GM19035 (cell line): ENCODE results near the gene TAL2.
A peak's percentile ranks its signal among the peaks of the same experiment; 100 is the strongest.
"Not testable (repeated sequence)": the region's sequence is repeated elsewhere in the genome, so short reads cannot be mapped to it uniquely, and the experiment has no call there.

ENCODE experiments used
- ATAC-seq: cut with Tn5 transposase; IDR thresholded peaks from one replicate; pipeline ENCODE4 v1.9.1; 2021; ENCODE audit not compliant: unreplicated experiment

TAL2 gene

DNA sequence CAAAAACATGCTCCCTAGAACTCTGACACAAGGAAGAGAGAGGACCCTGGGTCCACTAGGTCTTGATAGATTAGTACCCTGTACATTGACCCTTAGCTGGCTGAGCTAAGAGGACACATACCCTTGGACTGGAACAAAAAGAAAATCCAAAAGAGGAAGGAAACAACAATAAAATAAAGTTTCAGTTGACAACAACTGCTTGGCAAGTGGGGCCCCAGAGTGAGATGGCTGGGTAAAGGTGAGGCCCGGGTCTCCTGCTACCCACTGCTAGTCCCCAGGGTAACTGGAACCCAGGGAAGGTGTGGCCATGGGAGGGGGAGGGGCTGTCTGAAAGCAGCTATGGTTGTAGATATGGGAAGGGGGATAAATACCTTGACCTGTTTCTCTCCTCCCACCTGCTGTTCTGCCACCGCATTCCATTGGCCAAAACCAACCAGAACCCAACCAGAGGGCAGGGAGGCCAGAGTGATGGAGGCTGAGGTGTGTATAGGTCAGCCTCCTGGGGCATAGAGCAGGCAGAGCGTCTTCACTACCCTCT is 11.7 kb downstream of the TAL2 start:
- ATAC-seq, result no peak

DNA sequence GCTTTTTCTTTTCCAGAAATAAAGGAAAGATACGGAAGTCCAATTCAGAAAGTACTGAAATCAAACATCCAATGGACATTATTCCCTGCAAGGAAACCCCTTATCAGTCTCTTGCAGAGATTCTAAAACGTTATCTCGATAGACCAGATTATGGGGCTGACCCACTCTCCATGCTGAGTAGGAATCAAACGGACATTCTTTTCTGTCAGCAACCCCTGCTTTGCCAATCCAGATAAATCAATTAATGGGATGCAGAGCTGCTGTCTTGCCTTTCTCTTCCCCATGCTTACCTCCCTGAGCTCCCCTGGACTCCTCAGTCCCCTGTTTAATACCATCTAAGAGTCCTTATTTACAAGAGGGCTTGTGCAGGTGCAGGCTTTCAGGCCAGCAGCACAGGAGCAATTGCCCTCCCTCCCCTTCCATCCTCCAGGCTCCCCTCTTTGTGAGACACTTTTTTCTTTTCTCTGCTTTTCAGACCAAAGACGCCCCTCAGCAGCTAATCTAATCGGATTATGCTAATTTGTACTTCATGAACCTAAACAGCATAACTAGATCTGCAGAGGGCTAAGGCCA is 14.2 kb downstream of the TAL2 start:
- ATAC-seq, result no peak

DNA sequence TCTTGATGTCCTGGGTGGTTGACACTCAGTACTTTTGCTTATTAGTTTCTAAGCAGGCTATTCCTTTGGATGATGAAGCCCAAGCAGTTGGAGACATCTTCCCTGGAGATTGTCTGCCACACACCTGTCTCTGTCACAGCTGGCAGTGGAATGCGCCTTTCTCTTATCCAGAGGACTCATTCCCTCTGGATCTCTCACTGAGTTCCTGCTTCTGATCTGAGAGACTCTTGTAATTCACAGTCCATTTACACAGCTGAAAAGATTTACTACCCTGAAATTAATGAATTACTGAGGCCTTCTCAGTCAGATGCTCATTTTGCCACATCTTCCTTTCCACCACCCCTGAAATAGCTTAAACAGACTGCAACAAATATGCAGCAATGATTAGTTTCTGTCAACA is 15.9 kb downstream of the TAL2 start:
- ATAC-seq, result no peak

DNA sequence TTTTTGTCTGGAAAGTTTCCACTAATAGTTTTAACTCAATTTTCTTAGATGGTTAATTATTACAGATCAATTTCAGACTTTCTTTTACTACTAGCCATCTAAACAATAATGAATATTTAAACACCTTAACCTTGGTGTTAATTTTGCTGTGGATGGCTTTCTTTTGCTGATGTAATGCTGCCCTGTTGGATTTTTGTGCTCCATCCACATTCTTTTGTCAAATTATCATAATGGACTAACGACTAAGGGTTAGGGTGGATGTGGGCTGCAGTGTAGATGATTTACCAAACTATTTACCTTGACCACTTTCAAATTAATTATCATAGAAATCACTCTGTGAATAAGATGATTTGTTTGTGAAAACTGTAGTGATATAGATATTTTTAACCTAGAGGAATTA is 16.5 kb downstream of the TAL2 start:
- no peak for ATAC-seq

DNA sequence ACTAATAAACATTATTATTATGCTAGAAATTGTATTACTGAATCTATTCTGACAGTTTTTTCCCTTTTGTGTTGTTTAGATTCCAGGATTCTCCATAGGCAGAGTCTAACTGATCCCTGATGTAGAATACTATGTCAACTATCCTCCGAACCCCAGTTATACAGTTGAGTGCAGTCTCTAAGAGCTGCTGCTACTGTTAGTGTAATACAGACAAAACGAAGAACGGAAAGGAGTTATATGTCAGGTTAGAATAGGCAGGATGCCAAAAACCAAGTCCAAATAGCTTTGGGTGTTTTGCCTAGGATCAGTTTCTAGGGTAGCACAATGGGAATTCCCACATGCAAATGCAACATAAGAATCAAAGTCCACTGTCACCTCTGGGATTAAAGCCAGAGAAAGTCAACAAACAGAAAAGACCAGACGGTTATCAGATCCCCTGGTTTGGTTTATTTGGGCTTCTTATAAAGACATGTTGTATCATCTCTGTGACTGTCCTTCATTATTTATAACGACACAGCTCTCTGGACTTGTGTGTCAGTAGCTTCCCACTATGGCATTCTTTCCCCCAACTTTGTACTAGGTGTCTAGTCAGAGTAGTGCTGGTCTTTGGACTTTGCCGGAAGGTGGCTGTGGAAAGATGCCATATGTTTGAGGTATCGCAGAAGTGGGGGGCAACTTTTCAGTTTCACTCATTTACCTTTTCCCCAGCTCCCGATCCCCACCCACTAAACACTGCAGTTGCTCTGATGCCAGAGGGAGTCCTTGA is 17.2 kb downstream of the TAL2 start:
- no peak for ATAC-seq

DNA sequence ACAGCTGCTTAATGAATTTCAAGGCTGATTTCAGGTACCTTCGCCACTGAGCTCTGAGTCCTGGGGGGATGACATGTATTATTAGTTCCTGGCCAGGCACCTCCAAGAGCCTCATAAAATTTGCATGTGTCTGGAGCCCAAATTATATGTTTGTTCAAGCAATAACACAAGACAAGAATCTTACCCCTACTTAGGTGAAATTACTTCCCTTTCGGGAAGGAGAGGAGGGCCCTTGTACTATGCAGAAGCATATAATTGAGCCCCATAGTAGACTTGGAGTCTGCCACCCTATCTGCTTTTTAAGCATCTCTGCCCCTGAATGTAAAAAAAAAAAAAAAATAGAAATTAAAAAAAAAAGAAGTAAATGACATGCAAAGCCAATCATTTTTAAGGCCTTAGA is 19.1 kb downstream of the TAL2 start:
- no peak for ATAC-seq

DNA sequence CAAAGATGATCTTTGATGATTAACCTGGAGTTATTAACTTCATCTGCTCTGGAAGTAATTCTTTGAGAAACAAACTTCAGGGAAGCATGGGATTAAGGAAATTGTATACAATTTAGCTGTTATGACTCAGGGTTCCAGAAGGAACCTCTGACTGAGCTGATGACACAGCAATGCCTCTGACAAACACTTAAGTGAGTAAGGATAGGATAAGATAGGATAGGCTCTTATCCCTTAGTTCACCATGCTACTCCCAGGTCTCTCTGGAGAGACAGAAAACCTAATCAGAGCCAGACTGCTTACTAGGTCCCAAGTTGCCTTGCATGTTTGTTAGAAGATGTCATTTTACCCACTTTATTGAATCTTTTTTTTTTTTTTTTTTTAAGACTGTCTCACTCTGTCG is 19.5 kb downstream of the TAL2 start:
- ATAC-seq, result no peak

DNA sequence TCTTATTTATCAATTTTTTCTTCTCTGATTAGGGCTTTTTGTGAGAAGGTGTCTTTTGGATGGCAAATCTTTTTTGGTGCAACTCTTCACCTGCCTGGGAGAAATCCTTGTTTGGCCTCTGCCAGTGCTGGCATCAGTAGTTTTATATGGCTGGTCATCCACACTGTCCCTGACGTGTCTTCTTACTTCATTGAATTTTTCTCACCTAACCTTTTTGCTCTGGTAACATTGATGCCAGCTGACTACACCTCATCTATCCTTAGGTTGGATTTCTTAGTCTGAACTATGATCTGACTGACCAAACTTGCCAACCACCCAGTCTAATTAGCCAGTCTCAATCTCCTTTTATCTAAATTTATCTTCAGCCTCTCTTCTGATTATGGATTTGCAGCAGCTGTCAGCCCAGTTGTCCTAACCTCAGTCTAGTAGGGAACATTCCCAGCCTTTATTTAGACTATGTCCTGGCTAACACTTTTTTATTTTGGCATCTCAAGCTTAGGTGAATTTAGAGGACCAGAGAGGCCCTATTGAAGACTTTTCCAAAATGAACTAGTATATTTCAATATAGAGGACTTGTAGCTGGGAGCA is 21.5 kb downstream of the TAL2 start:
- no peak for ATAC-seq

DNA sequence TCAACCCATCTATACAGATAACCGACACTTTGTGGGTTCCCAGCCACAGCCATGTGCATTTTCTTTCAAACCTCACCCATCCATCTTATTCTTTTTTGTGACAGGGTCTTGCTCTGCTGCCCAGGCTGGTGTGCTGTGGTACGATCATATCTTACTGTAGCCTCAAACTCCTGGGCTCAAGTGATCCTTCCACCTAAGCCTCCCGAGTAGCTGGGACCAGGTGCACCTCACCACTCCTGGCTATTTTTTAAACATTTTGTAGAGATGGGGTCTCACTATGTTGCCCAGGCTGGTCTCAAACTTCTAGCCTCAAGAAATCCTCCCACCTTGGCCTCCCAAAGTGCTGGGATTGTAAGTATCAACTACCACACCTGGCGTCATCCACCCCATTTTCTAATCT is 24.7 kb downstream of the TAL2 start:
- no peak for ATAC-seq

DNA sequence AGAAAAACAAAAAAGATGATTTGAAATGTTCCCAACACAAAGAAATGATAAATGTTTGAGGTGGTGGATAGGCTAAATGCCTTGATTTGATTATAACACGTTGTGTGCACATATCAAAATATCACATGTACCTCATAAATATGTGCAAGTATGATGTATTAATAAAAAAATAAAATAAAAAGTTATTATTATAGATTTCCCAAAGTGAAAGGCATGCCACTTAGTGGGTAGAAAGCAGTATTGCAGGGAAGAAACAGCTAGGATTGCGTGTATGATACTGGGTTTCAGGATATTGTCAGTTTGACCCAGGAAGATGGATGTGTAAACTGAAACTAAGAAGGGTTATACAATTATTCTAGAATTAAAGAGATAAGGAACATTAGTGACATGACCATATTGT is 28.5 kb downstream of the TAL2 start:
- no peak for ATAC-seq

DNA sequence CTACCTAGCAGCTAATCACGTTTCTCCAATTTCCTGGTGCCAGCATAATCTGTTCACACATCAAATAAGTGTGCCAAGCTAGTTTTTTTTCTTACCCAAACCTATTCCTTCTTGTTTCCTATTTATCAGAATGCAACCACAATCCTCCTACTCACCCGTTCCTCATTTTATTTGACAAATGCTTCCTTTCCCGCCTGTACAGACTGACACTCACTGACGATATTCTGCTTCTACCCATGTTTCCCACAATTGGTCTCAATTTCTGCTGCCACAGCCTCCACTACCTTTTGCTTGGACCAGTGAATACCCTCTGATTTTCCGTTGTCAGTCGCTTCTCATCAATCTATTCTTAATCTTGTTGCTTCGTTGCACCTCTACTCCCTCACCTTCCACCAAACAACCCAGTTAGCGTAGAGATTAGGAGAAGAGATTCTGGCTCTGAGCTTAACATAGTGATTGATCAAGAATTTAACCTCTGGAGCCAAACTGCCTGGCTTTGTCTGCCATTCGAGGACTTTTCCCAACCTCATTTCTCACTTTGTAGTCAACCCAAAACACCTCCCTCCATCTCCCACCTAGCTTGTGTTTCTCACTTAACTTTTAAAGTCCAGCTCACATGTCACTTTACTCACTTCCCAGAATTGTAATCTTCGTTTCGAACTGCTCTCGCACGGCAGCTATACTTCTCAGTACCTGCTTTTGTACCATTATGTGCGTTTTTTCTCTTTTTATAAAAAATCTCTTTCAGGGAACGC is 31.4 kb downstream of the TAL2 start:
- ATAC-seq, result peak; percentile 29

DNA sequence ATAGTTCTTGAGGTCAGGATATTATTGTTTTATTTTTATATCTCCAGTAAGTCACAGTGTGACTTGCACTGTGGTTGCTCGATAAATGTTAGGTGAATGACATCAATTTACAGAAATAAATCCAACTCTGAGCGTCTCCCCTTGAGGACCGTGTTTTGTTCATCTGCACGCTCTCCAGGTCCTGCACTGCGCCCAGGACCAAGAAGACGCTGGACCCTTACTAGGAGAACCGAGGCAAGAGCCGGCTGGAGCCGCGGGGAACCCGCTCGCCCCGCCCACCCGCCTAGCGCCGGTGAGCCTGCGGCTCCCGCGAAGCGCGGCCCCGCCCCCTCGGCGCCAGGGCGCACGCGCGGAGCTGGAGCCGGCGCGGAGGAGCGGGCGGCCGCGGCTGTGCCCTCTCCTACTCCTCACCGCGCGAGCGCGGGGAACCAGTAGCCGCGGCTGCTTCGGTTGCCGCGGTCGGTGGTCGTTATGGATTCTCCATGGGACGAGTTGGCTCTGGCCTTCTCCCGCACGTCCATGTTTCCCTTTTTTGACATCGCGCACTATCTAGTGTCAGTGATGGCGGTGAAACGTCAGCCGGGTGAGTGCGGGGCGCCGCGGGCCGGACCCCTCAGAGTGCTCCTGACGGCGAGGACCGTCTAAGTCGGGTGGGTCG is 32.1 kb downstream of the TAL2 start, which contains the start of gene TMEM38B:
Gene TMEM38B, plus strand, starts transcription at position 352 of the 658 bp plus-strand sequence. Its CDS starts 120 bp downstream, at position 472.
- ATAC-seq, result peak; percentile 75

DNA sequence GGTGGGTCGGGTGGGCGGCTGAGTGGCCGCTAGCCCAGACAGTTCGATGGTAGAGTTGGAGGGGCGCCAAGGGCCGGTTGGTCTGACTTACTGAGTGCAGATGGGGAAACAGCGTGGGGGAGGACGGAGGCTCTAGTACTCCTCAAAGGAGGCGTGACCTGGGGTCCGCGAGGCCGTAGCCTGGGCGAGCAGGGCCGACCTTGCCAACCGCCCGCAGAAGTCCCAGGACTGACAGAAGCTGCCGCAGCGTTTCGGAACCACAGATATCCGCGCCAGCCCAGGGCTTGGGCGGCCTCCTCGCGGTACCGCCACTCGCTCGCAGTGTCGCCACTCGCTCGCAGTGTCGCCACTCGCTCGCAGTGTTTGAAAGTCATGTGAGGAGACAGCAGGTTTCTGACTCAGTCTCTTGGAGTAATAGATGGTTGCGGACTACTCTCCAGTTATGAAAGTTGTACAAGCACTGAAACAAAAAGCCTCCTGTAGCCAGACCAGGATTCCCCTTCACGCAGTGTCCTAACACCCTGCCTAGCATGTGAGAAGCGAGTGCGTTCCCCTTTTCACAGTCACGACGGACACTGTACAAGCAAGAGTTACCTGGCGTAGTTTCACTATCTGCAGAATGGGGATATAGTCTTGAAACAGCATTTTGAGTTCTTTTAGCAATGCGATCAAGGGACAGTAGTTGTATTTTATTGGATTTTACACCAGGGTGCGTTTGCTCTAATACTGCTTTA is 32.8 kb downstream of the TAL2 start:
- peak; percentile 66 for ATAC-seq

DNA sequence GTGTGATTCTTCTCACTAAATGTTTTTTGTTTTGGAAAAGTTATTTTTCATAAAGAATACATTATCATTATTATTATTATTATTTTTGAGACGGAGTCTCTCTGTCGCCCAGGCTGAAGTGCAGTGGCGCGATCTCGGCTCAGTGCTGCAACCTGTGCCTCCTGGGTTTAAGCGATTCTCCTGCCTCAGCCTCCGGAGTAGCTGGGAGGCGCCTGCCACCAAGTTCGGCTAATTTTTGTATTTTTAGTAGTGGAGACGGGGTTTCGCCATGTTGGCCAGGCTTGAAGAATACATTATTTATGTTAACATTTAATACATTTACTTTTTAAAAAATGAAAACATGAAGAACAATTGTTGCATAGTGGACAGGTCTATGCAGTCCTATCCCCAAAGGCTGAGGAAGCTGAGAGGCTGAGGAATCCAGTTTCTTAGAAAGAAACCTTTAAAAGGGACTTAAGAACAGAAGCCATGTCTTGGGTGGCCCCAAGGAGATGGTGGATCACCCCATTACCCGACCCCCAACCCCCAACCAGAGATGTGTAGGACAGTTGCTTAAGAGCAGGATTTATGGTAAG is 34.0 kb downstream of the TAL2 start:
- no peak for ATAC-seq

DNA sequence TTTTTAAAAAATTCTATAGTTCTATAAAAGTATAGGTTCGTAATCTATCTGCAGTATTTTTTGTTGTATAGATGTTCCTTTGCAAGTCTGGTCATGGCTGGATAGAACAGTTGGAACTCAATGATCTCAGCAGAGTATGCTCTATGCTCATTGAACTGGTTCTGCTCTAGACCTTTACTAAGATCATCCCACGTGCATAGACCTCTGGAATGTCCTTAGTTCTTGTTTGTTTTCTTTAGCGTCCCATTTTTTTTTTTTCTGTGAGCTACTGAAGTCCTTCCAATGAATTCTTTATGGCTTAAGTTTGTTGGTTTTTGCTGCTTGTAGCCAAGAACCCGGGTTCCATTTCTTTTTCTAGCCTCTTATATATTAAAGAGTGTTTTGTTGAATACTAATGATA is 35.6 kb downstream of the TAL2 start:
- no peak for ATAC-seq

DNA sequence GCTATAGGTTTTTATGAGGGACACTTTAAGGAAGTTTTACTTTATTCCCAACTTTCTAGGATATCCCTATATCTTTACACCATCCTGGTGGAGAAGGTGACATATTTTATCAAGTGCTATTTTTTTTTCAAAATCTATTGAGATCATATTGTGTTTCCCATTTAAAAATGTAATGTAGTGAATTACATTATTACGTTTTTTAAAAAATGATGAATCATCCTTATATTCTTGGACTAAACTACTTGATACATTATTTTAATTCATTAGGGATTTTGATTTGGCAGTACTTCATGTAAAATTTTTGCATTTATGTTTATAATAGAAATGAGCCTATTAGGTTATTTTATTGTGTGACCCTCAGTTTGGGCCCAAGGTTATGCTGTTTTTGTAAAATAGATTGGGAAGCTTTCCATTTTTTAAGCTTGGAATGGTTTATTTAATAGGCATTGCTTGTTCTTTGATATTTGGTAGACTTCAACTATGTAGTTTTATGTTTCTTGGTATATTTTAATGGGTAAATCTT is 36.2 kb downstream of the TAL2 start:
- ATAC-seq, result no peak

DNA sequence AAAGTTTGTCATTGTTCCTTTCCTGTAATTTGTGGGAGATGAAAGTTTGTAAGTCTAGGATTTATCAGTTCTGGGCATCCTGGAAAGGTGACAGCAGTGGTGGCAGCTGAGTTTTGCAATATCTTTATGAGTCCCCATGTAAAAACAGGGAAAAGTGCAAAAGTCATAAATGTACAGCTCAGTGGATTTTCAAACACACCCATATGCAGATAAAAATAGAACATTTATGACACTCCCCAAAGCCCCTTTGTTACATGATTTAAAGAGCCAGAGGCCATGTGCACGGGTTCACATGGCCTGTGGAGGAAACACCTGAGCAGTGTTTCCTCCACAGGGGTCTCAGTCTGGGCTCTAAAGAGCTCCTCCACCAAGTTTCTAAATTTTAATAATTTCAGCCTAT is 38.4 kb downstream of the TAL2 start:
- no peak for ATAC-seq

DNA sequence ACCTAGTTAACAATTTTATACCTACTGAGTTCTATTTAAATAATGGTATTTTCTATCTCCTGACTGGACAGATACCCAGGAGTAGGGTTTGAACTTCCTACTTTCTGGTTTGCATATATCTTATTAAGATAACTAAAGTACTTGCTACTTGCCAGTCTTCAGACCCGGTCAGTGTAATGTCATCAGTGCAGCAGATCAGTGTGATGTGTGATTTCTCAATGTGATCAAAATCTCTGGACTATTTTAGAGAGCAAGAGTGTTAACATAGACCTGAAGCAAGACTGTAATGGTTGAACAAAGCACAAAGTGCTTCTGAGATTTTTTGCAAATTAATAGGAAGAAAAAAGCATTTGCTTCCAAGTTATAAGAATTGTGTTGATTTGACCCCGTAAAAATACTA is 38.9 kb downstream of the TAL2 start:
- ATAC-seq, result no peak

DNA sequence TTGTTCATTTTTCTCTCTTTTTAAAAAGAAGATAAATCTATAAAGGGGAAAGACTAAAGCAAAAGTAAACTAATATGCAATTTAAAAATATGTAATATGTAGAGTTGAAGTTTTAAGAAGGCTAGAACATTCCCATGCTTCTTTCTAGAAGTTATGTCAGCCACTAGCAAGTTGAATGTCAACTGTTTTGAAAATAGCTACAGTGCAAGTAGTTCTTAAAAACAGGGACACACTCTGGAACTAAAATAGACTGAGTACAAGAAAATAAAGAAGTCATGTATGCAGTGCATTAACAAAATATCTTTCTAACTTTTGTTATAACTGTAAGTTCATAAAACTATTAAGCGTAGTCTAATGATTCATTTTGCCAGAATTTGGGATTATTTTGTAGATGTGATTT is 40.0 kb downstream of the TAL2 start:
- no peak for ATAC-seq

DNA sequence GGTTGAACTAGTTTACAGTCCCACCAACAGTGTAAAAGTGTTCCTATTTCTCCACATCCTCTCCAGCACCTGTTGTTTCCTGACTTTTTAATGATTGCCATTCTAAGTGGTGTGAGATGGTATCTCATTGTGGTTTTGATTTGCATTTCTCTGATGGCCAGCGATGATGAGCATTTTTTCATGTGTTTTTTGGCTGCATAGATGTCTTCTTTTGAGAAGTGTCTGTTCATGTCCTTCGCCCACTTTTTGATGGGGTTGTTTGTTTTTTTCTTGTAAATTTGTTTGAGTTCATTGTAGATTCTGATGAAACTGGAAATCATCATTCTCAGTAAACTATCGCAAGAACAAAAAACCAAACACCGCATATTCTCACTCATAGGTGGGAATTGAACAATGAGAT is 41.4 kb downstream of the TAL2 start:
- ATAC-seq, result not testable (repeated sequence)
